Sciatic nerve (tissue), 2 donors: ENCODE data around the gene MATR3. TPM values are rescaled to one million over a fixed set of nuclear protein-coding genes. Genes with fewer than 3 reads are reported as not detected.
"Not testable (repeated sequence)": the region's sequence is repeated elsewhere in the genome, so short reads cannot be mapped to it uniquely, and the experiment has no call there.

ENCODE experiments used
- ATAC-seq: fragments of 200-7000 bp; cut with Tn5 transposase; one replicate; pipeline ENCODE4 v1.9.1; 2020; ENCODE audit warnings: mild to moderate bottlenecking, moderate library complexity
- DNase-seq: peaks from one replicate; pipeline ENCODE4 v3.0.0-alpha.2; 2020; ENCODE audit warnings: low spot score
- intact Hi-C: fragments of 100-400 bp; cut with DNase I; formaldehyde crosslinking; loops from one replicate; pipeline ENCODE4 v1.14.2; 2022
- total RNA-seq: library from RNA; stranded (reverse); fragmentation: NEBNext Ultra II Directional; extraction: Animal tissue kit (Norgen Biotek cat#: 25700); gene quantifications from one replicate; pipeline ENCODE4 v1.2.1, GENCODE V29; 2021
- donor health status: DM: no; HTN: no; CAD: no.
- donor health status: DM: no; HTN: no; CAD: no.

Gene MATR3
- total RNA-seq, 1 donor from 2014 or later: 208 TPM

- intact Hi-C loops: no loop called here
- DNase-seq (no peak), ATAC-seq (no peak)
Measured at GRCh38 chr5:139315056-139315615, 21.6 kb downstream of the MATR3 start.

GRCh38 chr5:139335811-139336210 lies 42.3 kb downstream of the MATR3 start:
- DNase-seq (no peak), ATAC-seq (no peak)
- intact Hi-C loops: no loop called here

GRCh38 chr5:139340051-139340450 lies 46.5 kb downstream of the MATR3 start:
- DNase-seq (no peak), ATAC-seq (no peak)
- intact Hi-C loops: loop anchor here (5.0 kb wide), 1 partner anchor 48 kb away; the partner anchor contains the start of gene MATR3

- intact Hi-C loops: loop anchor here (5.0 kb wide), 1 partner anchor 49 kb away; the partner anchor contains the start of gene MATR3
- no peak for ATAC-seq
Measured at GRCh38 chr5:139341187-139341688, 47.7 kb downstream of the MATR3 start.

GRCh38 chr5:139341689-139342422 lies 48.3 kb downstream of the MATR3 start, which contains the start of gene PAIP2:
TSS of gene PAIP2 (plus strand) at chr5:139341854. CDS start at chr5:139363785, 21,931 bp downstream.
- peak; percentile 98 for ATAC-seq
- DNase-seq: peak; percentile 99
- intact Hi-C loops: loop anchor here (5.0 kb wide), 1 partner anchor 50 kb away; the partner anchor contains the start of gene MATR3

More at GRCh38 chr5:139341187-139341688, 47.7 kb downstream of the MATR3 start:
- no peak for DNase-seq

- DNase-seq: no peak
- no peak for ATAC-seq
- intact Hi-C loops: loop anchor here (5.0 kb wide), 1 partner anchor 50 kb away; the partner anchor contains the start of gene MATR3
Measured at GRCh38 chr5:139342423-139342723, 48.8 kb downstream of the MATR3 start.

GRCh38 chr5:139343476-139343875 lies 49.9 kb downstream of the MATR3 start:
- intact Hi-C loops: loop anchor here (5.0 kb wide), 1 partner anchor 51 kb away; the partner anchor contains the start of gene MATR3
- no peak for ATAC-seq
- no peak for DNase-seq

- intact Hi-C loops: loop anchor here (5.0 kb wide), 1 partner anchor 52 kb away; the partner anchor contains the start of gene MATR3
- no peak for ATAC-seq
Measured at GRCh38 chr5:139344177-139344576, 50.6 kb downstream of the MATR3 start.

GRCh38 chr5:139345442-139345841 lies 51.9 kb downstream of the MATR3 start:
- ATAC-seq, DNase-seq, intact Hi-C loops: not testable (repeated sequence)

More at GRCh38 chr5:139344177-139344576, 50.6 kb downstream of the MATR3 start:
- no peak for DNase-seq

GRCh38 chr5:139347863-139348262 lies 54.3 kb downstream of the MATR3 start:
- DNase-seq, ATAC-seq, intact Hi-C loops: not testable (repeated sequence)

GRCh38 chr5:139354186-139354585 lies 60.6 kb downstream of the MATR3 start:
- intact Hi-C loops: loop anchor here (10.0 kb wide), 1 partner anchor 429 kb away; no protein-coding TSS in a partner anchor
- ATAC-seq (no peak), DNase-seq (no peak)

- not testable (repeated sequence) for ATAC-seq, DNase-seq
- intact Hi-C loops: loop anchor here (10.0 kb wide), 1 partner anchor 431 kb away; no protein-coding TSS in a partner anchor
Measured at GRCh38 chr5:139355900-139356299, 62.4 kb downstream of the MATR3 start.

- intact Hi-C loops: loop anchor here (10.0 kb wide), 1 partner anchor 433 kb away; no protein-coding TSS in a partner anchor
- DNase-seq (no peak), ATAC-seq (no peak)
Measured at GRCh38 chr5:139358064-139358463, 64.5 kb downstream of the MATR3 start.

- intact Hi-C loops: no loop called here
- ATAC-seq: no peak
Measured at GRCh38 chr5:139360384-139360783, 66.8 kb downstream of the MATR3 start.

GRCh38 chr5:139361835-139362429 lies 68.4 kb downstream of the MATR3 start:
- ATAC-seq (no peak), DNase-seq (no peak)
- intact Hi-C loops: no loop called here

More at GRCh38 chr5:139360384-139360783, 66.8 kb downstream of the MATR3 start:
- DNase-seq: no peak

- no peak for ATAC-seq
- DNase-seq: no peak
- intact Hi-C loops: no loop called here
Measured at GRCh38 chr5:139363937-139364336, 70.4 kb downstream of the MATR3 start.

GRCh38 chr5:139364466-139364865 lies 70.9 kb downstream of the MATR3 start:
- DNase-seq (no peak), ATAC-seq (no peak)
- intact Hi-C loops: no loop called here

- ATAC-seq (no peak), DNase-seq (no peak)
- intact Hi-C loops: no loop called here
Measured at GRCh38 chr5:139368613-139369012, 75.1 kb downstream of the MATR3 start.

- DNase-seq (no peak), ATAC-seq (no peak)
- intact Hi-C loops: no loop called here
Measured at GRCh38 chr5:139369181-139369580, 75.6 kb downstream of the MATR3 start.
